NCI-H748 (cell line): ENCODE data around the gene EARS2.

ENCODE experiments used
- DNase-seq: peaks from one replicate; lab custom pipeline; 2025; ENCODE audit not compliant: unreplicated experiment; lab: John Stamatoyannopoulos, UW

The EARS2 gene

DNA sequence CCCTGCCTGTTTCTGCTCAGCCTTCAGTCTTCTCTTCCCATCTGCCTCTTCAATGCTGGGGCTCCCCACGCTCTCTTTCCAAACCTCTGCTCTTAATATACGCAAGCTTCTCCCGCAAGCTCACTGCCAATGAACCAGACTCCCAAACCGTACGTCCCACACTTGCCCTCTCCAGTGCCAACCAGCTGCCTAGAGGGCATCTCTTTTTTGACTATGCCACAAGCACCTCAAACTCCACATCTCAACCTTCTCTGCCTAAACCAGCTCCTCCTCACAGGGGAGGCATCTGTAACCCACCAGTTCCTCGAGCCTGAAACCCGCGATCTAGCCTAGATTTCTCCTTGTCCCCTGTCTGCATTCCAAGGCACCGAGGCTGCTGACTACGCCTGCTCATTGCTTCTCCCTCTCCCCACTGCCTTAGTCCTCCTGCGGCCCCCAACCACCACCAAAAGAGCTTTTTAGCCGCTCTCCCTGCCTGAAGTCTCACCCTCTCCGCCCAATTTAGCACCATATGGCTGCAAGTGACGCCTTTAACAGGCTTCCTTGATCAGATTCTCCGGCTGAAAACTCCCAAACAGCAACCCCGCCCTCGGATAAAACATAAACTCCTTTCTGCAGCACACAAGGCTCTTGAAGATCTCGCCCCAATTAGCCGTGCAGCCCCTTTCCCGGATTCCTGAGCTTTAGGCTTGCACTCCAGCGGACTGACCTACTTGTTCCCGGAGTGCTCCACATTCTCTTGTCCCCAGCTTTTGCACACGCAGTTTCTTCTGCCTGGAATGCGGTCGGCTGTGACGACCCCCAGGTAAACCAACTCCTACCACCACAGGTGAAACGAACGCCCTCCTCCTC lies 48.3 kb downstream of the EARS2 start:
- DNase-seq = no peak

DNA sequence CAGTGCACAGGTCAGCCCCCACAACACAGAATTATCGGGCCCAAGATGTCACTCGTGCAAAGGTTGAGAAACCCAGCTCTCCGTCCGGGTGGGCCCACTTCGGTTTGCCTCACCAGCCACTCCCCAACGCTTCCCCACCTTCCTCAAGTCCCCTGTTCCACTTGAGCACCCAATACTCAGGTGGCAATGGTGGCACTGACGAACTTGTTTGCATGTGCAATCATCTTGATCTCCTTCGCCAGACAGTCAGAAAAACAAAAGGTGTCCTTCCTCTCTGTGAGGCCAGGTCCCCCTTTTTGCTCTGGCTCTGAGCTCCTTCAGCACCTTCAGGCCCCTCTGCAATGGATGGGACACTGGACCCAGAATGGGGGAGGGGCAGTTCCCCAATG lies 50.5 kb downstream of the EARS2 start:
- DNase-seq = no peak

DNA sequence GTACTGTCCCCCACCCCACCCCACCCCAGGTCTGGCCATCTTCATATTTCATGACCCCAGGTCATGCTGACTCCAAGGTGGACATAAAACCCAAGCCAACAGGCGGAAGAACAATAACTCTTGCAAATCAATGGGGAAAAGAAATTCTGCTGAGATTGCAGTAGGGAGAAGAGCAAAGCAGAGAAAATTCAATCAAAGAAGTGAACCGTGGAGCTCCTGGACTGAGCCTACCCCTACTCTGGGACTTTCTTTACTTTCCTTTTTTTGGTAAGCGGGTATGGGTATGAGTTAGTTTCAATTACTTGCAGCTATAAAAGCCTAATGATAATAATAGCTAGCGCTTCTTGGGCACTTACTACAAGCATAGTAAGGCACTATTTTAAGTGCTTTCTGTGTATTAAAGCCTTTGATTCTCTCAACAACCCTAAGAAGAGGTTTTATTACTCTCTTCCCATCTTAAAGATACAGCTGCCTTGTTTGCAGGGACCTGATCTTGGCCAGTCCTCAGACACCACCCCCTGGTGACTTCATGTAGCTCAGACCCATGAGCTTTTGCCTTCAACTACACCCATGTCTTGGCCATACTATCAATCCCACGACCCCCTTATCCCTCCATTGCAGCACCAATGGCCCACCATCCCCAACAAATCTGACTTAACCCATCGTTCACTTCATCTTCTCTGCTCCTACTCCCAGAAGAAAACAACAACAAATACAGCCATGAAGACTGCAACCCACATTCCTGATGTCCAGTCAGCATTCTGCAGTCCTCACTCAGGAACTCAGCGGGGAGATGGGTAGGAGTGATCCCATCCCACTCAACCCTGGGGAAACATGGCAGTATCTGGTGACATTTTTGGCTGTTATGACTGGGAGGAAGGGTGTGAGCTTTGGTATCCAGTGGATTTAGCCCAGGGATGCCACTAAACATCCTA lies 51.2 kb downstream of the EARS2 start:
- DNase-seq = no peak

DNA sequence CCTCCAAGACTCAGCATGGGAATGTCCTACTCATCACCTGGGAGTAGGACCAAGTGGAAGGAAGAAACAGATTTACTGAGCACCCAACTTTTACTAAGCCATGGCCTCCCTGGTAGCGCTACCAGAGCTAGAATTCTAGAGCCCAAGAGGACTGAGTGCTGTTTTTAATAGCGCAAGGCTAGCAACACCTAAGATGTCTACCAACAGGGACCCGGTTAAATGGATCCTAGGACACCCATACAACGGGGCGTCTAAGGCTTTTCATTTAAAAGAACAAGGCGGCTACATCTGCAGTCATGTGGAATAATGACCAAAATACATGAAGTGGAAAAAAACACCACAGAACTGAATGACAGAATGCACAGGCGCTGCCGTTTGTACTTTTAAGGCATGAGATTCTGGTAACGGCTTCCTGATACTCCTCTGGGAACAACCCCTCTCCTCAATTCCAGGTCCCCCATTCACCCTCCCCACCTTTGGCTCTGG lies 51.9 kb downstream of the EARS2 start:
- no peak for DNase-seq

DNA sequence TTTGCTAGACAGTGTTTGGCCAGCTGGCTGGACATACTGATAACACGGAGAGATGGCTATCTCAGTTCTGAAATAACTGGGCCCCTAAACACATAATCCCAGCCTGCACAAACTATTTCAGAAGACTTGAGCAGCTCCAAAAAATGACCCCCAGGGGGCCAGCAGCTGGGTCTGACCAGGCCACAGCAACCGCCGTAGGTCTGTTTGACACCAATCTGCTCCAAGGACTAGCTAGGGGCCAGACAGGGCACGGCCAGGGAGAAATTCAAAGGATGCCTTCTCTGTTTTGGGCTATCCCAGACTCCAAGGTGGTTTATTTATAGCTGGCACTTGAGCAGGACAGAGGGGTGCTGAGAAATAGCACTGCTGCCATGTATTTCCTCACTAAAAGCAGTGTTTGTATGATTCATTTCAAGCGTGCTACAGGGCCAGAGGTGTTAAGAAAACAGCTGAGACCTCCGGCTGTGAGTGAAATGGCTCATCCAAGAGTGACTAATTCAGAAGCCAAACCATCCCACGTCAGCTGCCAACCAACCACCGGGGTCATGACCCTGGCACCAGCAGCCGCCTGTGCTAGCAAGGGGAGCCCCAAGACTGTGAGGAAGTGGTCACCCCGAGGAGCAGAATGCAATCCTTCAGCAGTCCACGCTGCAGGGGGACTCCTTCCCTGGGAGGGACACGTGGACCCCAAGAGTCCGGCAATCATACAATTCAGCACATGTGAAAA lies 52.5 kb downstream of the EARS2 start:
- no peak for DNase-seq

DNA sequence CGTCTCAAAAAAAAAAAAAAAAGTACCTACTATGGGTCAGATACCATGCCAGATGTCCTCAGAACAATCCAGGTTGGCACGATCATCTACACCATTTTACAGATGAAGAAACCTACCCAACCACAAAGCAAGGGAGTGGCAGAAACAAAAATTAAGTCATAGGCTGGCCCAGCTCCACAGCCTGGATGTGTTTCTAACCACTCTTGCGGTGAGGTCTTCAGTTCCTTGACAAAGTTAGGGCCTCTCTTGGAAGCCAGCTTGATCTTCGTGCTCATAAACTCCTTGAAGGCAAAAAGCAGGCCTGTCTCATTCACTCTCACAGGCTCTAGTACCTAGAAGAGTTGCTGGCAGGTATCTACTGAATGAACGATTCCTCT lies 53.1 kb downstream of the EARS2 start:
- no peak for DNase-seq

DNA sequence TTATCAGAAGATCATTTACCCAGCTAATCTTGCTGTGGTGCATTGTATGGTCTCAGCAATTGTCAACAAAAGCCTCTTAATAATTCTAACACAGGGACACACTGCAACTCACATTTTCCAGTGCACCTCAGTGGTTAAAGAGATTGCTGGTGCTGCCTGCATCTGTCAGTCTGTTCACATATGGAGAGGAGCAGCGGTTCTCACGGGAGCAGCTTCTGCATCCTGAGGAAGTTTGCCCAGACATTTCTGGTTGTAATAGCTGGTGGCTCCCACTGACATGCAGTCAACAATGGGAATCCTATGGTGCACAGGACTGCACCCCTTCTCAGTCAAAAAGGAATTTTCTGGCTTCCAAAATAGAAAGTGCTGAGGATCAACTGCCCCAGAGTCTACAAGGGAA lies 54.7 kb downstream of the EARS2 start:
- no peak for DNase-seq

DNA sequence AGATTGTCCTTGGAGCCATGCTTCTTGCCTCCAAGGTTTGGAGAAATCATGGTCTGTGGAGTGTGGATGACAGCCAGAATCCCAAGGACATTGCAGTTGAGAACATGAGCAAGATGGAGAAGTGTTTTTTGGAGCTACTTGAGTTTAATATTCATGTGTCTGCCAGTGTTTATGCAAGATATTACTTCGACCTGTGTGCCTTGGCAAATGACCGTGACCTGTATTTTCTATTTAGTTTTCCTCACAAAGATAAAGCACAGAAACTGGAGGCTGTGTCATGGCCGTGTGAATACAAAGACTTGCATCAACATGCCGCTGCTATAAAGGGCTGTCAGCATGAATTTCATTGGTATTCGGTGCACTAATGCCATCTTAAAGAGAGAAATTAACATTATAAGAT lies 55.9 kb downstream of the EARS2 start:
- DNase-seq = no peak

DNA sequence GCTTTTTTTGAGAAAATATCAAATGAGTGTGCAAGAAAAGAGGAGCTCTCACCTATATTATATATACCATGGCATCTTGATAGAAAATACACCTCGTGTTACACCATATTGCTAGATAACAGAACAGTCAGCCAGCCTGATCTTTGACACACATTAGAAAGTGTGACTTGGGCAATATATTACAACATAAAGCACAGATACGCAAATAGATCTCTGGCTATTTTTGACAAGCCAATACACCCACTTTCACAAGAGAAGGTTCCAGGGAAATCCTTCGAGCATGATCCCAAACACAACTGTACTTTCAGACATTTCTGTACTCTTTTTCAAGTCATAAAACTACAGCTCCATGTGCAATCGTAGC lies 56.3 kb downstream of the EARS2 start:
- DNase-seq = no peak

DNA sequence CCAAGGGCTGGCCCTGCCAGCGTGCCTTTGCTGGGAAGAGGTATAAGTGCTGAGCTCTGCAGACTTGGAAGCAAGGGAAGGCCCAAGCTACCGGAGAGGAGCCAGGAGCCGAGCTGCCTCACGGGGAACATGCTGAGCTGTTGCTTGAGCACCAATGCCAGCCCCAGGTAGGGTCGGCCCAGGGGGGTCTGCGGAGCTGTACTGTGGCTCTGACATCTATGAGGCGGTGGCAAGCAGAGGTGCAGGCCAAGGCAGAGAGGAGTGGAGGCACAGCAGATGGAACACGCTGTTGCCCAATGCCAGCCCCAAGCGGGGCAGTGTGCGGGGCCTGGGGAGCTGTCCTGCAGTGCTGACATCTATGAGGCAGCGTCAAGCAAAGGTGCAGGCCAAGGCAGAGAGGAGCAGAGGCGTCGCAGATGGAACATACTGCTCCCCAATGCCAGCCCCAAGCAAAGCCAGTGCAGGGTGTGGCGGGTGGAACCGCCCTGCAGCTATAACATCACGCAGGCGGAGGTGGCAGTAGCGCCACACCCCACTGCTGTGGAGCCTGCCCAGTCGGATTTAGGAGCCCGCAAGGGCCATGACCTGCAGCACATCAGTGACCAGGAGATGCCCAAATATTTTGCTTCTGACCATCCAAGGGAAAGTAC lies 56.8 kb downstream of the EARS2 start:
- no peak for DNase-seq

DNA sequence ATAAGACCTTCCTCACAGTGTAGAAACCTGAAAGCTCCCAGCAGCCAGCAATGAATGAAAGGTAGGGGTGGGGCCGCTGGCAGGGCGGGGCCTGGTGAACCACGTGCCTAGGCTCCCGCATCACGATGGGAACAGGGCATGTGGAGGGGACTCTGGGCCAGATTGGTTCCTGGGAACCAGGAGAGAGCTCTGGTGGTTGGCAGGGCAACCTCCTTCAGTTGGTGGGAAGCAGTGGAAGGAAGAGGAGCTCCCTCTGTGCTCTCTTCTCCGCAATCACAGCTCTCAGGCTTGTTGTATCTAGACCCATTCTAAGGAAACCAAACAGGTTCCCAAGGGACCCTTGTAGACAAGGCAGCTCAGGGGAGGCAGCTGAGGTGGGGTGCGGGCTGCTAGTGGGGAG lies 57.3 kb downstream of the EARS2 start:
- DNase-seq = no peak

DNA sequence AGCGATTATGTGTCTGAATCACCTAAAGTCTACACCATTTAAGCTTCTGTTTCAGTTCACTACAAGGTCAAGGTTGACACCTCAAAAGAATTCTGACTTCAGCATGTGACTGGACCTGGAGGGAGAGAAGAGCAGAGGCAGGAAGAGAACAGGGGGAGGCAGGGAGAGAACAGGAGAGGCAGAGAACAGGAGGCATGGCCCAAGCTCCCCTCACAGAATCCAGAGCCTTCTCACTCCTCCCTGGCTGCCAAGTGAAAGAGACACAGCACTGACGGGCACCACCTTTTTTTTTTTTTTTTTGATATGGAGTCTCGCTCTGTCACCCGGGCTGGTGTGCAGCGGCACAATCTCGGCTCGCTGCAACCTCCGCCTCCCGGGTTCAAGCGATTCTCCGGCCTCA lies 58.3 kb downstream of the EARS2 start:
- no peak for DNase-seq

DNA sequence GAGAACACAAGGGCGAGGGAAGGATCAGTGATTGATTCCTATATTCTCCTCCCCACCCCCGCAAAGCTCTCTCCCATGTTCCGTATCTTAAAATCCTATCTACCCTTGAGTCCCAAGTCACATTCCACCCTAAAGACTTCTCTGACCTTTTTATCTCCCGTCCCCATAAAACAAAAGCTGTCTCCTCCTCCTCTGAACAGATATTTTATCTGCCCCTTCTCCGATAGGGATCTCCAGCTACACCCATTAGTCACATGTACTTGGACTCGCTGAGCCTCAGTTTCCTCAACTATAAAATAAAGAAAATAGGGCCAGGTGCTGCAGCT lies 59.6 kb downstream of the EARS2 start:
- no peak for DNase-seq

DNA sequence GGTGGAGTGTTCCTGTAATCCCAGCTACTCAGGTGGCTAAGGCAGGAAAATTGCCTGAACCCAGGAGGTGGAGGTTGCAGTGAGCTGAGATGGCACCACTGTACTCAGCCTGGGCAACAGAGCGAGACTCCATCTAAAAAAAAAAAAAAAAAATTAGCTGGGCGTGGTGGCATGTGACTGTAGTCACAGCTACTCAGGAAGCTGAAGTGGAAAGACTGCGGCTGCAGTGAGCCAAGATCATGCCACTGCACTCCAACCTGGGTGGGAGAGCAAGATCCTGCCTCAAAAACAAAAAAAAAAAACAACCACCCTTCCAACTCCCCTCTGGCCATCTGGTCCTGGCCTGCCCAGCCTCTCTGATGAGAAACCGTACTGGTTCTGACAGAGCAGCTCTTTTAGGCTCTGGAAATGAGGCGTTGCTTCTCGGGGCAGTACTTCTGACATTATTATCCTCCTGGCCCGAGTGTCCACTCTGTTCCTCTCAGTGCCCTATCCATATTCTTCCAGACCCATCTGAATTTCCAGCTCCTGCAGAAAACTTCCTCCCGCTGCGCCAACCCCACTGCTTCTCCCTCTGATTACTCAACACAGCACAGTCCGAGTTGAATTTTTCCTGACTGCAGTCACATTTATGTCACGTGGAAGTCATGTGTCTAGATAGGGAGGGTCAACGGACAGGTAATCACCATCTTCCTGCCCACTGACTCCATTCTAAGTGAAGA lies 60.2 kb downstream of the EARS2 start:
- no peak for DNase-seq

DNA sequence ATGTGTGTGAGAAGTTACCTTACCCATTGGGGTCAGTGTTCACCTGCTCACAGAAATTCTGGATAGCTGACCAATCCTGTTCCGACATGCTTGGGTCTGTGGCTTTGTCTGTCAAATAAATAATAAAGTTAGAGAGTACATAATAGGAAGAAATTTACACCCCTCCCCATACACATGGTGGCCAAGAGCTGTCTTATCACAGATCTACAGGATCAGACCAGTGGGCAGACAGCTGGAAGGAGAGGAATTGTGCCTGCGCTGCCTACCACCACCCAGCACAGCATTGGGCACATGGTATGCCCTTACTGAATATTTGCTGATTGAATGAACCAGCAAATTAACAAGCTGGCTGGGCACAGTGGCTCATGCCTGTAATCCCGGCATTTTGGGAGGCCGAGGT lies 61.5 kb downstream of the EARS2 start:
- no peak for DNase-seq

DNA sequence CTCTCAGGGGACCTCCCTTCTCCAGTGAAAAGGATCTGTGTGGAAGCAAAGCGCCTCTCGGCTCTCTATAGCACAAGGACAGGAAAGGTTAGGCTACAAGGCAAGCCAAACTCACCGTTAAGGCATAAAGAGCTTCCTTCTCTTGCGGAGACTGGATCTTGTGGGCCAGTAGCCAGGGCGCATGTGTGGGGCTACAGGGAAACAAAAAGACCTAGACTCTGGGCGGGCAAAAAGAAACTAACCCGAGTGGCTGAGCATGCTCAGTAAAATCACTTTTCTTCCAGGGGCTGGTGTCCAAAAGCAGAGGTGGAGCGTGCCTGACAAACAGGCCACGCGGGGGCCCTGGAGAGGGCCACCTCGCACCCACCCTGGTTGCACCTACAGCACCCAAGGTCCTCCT lies 63.0 kb downstream of the EARS2 start:
- no peak for DNase-seq

DNA sequence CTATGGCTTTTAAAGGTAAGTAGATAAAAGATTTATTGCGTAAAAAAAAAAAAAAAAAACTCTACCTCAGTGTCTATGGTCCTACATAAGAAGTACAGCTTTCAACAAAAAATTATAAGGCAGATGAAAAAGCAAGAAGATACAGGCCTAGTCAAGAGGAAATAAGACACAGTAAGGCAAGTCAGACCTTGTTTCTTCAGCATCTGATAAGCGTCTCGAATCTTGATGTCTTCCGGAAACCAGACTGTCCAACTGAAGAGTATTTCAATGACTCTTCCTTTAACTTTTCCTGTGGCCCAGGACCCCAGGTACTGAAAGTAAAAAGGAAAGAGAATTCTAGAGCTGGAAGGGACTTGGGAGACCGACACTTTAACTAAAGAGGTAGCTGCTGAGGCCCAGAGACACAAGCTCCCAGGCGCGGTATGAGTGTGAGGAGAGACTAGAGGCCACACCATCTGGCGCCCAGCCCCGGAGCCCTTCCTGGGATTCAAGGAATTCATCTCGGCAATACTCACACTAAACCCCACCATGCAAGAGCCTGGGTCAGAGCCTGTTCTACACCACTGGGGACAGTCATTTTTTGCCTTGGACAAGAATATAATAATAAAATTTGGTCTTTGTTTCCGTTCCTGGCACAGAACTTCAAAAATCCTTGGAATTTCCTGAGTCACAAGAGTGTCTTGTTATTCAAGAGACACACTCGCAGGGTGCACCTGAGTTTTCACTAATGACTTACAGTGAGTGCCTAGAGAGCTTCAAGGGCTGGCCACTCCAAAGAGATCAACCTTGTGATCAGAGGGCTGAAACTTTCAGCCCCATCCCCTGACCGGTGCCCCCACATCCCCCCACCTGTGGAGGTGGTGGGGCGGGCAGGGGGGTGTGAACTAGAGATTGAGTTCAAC lies 65.4 kb downstream of the EARS2 start:
- no peak for DNase-seq

DNA sequence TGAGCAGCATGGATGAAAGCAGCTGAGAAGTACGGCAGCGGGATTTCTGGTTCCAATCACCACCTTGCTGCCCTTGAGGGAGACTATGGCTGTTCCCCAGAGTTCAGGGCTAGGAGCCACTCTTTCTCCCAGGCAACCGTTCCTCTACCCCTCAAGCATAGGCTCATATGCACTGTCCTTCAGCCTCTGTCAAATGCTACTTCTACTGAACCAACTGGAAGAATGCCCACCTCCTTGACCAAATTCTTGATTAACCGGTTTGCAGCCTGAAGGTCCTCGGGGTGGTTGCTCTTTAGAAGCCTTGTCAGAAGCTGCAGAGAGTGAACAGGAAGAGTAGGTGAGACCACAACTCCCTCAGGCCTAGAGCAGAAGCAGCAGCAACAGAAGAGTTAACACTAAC lies 70.7 kb downstream of the EARS2 start:
- no peak for DNase-seq

DNA sequence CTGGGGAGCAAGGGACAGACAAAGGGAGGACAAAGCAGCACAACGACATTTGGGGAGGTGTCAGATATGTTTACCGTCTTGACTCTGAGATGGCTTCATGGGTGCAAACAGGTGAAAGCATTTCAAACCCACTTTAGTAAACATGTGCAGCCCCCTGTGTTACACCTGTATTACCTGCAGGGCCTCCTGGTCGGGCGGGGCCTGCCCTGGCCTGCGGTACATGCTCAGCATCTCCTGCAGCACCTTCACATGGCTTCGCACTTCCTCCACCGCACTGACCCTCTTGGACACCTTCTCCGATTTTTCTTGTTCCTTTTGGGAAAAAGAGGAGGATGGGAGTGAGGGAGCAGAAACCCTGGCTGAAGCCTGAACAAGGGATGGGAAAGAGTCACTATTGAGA lies 71.3 kb downstream of the EARS2 start:
- DNase-seq = no peak

DNA sequence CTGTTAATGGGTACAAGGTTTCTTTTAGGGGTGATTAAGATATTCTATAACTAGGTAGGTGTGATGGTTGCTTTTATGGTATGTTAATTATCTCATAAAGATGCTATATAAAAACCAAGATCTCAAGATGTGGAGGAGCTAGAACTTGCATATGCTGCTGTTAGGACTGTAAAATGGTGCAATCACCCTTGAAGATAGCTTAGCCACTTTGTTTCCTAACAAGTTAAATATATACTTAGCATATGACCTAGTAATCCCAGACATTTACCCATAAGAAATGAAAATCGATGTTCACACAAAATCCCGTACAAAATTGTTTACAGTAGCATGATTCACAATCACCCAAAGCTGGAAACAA lies 71.9 kb downstream of the EARS2 start:
- no peak for DNase-seq
